ENCODE measurements around the gene CCT4. TPM values are rescaled to one million over a fixed set of nuclear protein-coding genes. Genes with fewer than 3 reads are reported as not detected.
A peak's percentile ranks its signal among the peaks of the same experiment; 100 is the strongest.
"Not testable (repeated sequence)": the region's sequence is repeated elsewhere in the genome, so short reads cannot be mapped to it uniquely, and the experiment has no call there.

CCT4 gene
- total RNA-seq, 1 experiment from 2014 or later = 203 TPM

DNA sequence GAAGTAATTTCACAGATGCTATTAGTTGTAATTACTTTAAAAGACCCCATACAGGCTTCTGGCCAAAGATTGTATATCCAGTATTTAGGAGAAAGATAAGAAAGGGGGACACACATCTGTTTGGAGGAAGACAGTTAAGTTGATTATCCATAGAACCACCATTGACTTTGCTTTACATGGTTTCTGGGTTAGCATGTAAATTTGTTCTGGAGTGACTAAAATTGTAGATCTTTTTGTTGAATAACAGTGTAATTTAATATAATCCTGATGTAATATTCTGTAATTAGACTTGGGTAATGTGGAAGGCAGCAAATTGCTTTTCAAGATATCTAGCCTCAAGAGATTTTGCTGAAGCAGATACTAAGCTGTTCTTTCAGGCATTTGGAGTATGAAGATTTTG is 34.3 kb upstream of the CCT4 start:
- intact Hi-C loops (cut with micrococcal nuclease) = no loop called here
- Mint-ChIP-seq H3K36me3 (ENCODE audit: insufficient read depth, unreplicated experiment) (peaks cover 6% of the 10 kb centered on the region), H3K9me3 (ENCODE audit: unreplicated experiment) (no peaks in the 10 kb centered on the region), H3K4me1 (ENCODE audit: insufficient read depth, unreplicated experiment) (no peaks in the 10 kb centered on the region), H3K27ac (ENCODE audit: low read depth, unreplicated experiment) (no peak overlapping the region), H3K4me3 (ENCODE audit: unreplicated experiment) (no peak overlapping the region), H3K27me3 (ENCODE audit: insufficient read depth, unreplicated experiment) (no peaks in the 10 kb centered on the region)
- CTCF ChIA-PET = interaction anchor here (0.6 to 1.1 kb wide), 2 partner anchors 239 to 417 kb away, joined by 3 to 4 read pairs; no protein-coding TSS in a partner anchor
- no peak for TF ChIP-seq CTCF (IDR thresholded peaks at IDR 0.05; ENCODE audit: unreplicated experiment)
- BruUV-seq (replicated peaks) = no TSS peak
- POLR2A ChIA-PET = interaction anchor here (0.6 kb wide), 1 partner anchor 16 kb away, joined by 3 read pairs; no protein-coding TSS in a partner anchor
- no peak for DNase-seq (ENCODE audit: unreplicated experiment)

- Mint-ChIP-seq H3K4me3 (ENCODE audit: unreplicated experiment) (no peak overlapping the region), H3K36me3 (ENCODE audit: insufficient read depth, unreplicated experiment) (no peaks in the 10 kb centered on the region), H3K4me1 (ENCODE audit: insufficient read depth, unreplicated experiment) (no peaks in the 10 kb centered on the region), H3K27me3 (ENCODE audit: insufficient read depth, unreplicated experiment) (no peaks in the 10 kb centered on the region), H3K27ac (ENCODE audit: low read depth, unreplicated experiment) (no peak overlapping the region), H3K9me3 (ENCODE audit: unreplicated experiment) (no peaks in the 10 kb centered on the region)
- POLR2A ChIA-PET = interaction anchor here (0.6 kb wide), 1 partner anchor 844 kb away, joined by 3 read pairs; no protein-coding TSS in a partner anchor
- DNase-seq (ENCODE audit: unreplicated experiment) = no peak
- CTCF ChIA-PET = interaction anchor here (0.9 to 3.0 kb wide), 2 partner anchors 465 to 491 kb away, joined by 3 to 18 read pairs; no protein-coding TSS in a partner anchor
- intact Hi-C loops (cut with micrococcal nuclease) = no loop called here
- TF ChIP-seq CTCF (IDR thresholded peaks at IDR 0.05; ENCODE audit: unreplicated experiment) = no peak
- BruUV-seq (replicated peaks) = no TSS peak
Measured at GRCh38 chr2:61920548-61920947, 32.1 kb upstream of the CCT4 start.

GRCh38 chr2:61914794-61915193 is 26.3 kb upstream of the CCT4 start:
- ChIA-PET POLR2A (interaction anchor here (0.8 kb wide), 1 partner anchor 9 kb away, joined by 3 read pairs; the partner anchor contains the start of gene COMMD1), CTCF (interaction anchor here (1.9 kb wide), 1 partner anchor 497 kb away, joined by 9 read pairs; no protein-coding TSS in a partner anchor)
- H3K27ac Mint-ChIP-seq (ENCODE audit: low read depth, unreplicated experiment); H3K4me1 Mint-ChIP-seq (ENCODE audit: insufficient read depth, unreplicated experiment); H3K9me3 Mint-ChIP-seq (ENCODE audit: unreplicated experiment); BruUV-seq (replicated peaks); H3K4me3 Mint-ChIP-seq (ENCODE audit: unreplicated experiment); H3K27me3 Mint-ChIP-seq (ENCODE audit: insufficient read depth, unreplicated experiment); DNase-seq (ENCODE audit: unreplicated experiment); H3K36me3 Mint-ChIP-seq (ENCODE audit: insufficient read depth, unreplicated experiment): not testable (repeated sequence)
- intact Hi-C loops (cut with micrococcal nuclease) = loop anchor here (10.0 kb wide), 1 partner anchor 860 kb away; no protein-coding TSS in a partner anchor

- BruUV-seq (replicated peaks) = no TSS peak
- ChIA-PET CTCF (interaction anchor here (0.5 to 1.2 kb wide), 3 partner anchors 37 to 382 kb away, joined by 3 to 5 read pairs (median 3); no protein-coding TSS in a partner anchor), POLR2A (no interaction called here)
- H3K4me1 Mint-ChIP-seq (ENCODE audit: insufficient read depth, unreplicated experiment) = no peaks in the 10 kb centered on the region
- H3K9me3 Mint-ChIP-seq (ENCODE audit: unreplicated experiment) = no peaks in the 10 kb centered on the region
- no peaks in the 10 kb centered on the region for H3K36me3 Mint-ChIP-seq (ENCODE audit: insufficient read depth, unreplicated experiment)
- no peak overlapping the region for H3K4me3 Mint-ChIP-seq (ENCODE audit: unreplicated experiment)
- intact Hi-C loops (cut with micrococcal nuclease) = loop anchor here (10.0 kb wide), 1 partner anchor 863 kb away; no protein-coding TSS in a partner anchor
- no peak for TF ChIP-seq CTCF (IDR thresholded peaks at IDR 0.05; ENCODE audit: unreplicated experiment)
- H3K27me3 Mint-ChIP-seq (ENCODE audit: insufficient read depth, unreplicated experiment) = no peaks in the 10 kb centered on the region
- DNase-seq (ENCODE audit: unreplicated experiment) = peak; percentile 30
- H3K27ac Mint-ChIP-seq (ENCODE audit: low read depth, unreplicated experiment) = no peak overlapping the region
Measured at GRCh38 chr2:61911510-61911909, 23.1 kb upstream of the CCT4 start.
